NK-92 (cell line): ENCODE measurements around the gene TAF11L12.
"Not testable (repeated sequence)": the region's sequence is repeated elsewhere in the genome, so short reads cannot be mapped to it uniquely, and the experiment has no call there.

Experiments
- DNase-seq: peaks from one replicate; lab custom pipeline; 2025; ENCODE audit not compliant: unreplicated experiment; lab: John Stamatoyannopoulos, UW

The TAF11L12 gene

DNA sequence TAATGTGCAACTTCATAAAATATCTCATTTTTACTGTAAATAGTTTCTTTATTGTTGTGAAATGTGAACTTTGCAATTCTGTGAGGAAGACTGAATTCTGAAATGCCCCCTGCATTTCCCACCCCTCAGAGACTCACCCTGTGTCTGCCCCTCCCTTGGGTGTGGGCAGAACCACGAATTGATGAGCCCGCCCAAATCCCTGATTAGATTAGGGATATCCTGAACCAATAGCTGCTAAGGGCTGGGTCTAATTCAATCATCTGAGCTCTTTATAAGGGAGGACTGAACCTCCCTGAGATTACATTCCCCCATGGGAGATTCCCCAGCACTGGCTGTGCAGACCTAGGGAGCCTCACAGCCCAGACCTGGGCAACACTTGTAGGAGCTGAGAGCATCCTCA, at the start of gene TAF11L12:
Gene TAF11L12, plus strand, starts transcription at position 301 of the 400 bp plus-strand sequence.
- DNase-seq = not testable (repeated sequence)

GRCh38 chr5:17585658-17586057, 24.5 kb upstream of the TAF11L12 start, which contains the start of gene TAF11L7:
Gene TAF11L7 (minus strand): TSS chr5:17585758.
- DNase-seq = not testable (repeated sequence)

GRCh38 chr5:17590860-17591259, 19.3 kb upstream of the TAF11L12 start, which contains the start of gene TAF11L8:
Gene TAF11L8 (minus strand): TSS chr5:17590960.
- not testable (repeated sequence) for DNase-seq

GRCh38 chr5:17594255-17594654, 15.9 kb upstream of the TAF11L12 start, which contains the start of gene TAF11L9:
Gene TAF11L9 (minus strand): TSS chr5:17594394.
- DNase-seq = not testable (repeated sequence)

GRCh38 chr5:17597728-17598127, 12.5 kb upstream of the TAF11L12 start, which contains the start of gene TAF11L10:
Gene TAF11L10 (minus strand): TSS chr5:17597828.
- not testable (repeated sequence) for DNase-seq

DNA sequence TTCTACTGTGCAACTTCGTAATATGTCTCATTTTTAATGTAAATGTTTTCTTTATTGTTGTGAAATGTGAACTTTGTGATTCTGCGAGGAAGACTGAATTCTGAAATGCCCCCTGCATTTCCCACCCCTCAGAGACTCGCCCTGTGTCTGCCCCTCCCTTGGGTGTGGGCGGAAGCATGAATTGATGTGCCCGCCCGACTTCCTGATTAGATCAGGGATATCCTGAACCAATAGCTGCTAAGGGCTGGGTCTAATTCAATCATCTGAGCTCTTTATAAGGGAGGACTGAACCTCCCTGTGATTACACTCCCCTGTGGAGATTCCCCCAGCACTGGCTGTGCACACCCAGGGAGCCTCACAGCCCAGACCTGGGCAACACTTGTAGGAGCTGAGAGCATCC, 6.3 kb upstream of the TAF11L12 start, which contains the start of gene TAF11L11:
Gene TAF11L11, plus strand, starts transcription at position 304 of the 400 bp plus-strand sequence.
- not testable (repeated sequence) for DNase-seq

DNA sequence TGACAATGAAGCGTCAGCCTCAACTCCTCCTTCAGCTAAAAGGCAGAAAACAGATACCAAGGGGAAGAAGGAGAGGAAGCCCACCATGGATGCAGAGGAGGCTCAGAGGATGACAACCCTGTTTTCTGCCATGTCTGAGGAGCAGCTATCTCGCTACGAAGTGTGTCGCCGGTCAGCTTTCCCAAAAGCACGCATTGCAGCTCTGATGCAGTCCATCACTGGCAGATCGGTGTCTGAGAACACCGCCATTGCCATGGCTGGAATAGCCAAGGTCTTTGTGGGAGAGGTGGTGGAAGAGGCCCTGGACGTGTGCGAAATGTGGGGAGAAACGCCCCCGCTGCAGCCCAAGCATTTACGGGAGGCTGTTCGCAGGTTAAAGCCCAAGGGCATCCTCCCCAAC, 5.2 kb upstream of the TAF11L12 start:
- no peak for DNase-seq

- DNase-seq = not testable (repeated sequence)
These were observed 2.7 kb upstream of the TAF11L12 start for GRCh38 chr5:17607461-17607860.

DNA sequence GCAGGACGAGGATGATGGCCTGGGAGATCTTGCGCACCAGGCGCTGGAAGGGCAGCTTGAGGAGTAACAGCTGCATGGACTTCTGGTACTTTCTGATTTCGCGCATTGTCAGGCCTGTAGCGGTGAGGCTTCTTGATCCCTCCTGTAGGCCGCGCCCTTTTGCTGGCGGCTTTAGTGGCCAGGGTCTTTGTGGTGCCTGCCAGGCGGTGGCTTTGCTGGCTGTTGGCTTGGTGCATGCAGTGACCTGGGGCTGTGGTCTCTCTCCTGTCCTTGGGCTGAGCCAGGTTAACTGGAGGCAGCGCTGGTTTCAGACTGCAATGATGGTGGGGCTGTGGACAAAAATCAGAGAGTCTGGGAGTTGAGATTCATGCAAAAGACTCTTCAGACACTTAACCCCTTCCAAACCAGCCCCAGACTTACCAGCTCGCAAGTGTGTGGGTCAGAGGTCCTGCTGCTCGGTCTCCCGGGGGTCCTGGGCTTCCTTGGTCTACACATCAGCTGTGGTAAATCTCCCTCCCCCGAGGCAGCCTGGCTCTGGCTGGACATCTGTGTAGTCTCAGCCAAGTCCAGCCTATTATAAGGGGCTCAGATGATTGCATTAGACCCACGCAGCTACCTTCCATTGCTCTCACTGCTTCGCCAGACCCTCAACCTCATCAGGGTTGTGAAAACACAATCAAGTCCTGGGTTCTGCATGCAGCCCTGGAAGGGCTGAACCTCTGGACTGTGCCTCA, 4.8 kb downstream of the TAF11L12 start:
- no peak for DNase-seq

DNA sequence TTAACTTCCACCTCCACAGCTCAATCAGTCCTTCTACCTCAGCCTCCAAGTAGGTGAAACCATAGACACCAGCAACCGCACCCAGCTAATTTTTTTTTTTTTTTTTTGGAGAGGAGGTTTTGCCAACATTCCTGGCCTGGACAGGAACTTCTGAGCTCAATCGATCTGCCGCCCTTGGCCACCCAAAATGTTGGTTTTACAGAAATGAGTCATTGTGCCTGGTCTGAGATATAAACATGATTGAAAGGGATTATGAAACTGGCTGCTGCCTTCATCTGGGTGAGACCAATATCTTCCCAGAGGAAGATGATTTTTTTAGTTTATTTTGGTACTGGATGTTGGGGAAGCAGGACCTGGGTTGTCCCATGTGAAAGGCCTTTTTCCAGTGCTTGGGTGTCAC, 9.2 kb downstream of the TAF11L12 start:
- DNase-seq = no peak

- DNase-seq = no peak
These were observed 10.4 kb downstream of the TAF11L12 start for GRCh38 chr5:17620627-17621026.

DNA sequence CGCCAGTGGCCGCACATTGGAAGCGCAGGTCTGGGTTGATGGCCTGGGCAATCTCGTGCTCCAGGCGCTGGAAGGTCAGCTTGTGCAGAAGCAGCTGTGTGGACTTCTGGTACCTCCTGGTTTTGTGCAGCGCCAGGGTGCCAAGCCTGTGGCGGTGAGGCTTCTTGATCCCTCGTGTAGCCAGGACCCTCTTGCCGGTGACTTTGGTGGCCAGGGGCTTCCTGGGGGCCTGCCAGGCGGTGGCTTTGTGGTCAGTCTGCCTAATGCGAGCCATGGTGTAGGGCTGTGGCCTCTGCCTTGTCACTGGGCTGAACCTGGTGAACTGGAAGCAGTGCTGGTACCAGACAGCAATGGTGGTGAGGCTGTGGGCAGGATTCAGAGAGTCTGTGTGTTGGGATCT, 15.5 kb downstream of the TAF11L12 start:
- no peak for DNase-seq

DNA sequence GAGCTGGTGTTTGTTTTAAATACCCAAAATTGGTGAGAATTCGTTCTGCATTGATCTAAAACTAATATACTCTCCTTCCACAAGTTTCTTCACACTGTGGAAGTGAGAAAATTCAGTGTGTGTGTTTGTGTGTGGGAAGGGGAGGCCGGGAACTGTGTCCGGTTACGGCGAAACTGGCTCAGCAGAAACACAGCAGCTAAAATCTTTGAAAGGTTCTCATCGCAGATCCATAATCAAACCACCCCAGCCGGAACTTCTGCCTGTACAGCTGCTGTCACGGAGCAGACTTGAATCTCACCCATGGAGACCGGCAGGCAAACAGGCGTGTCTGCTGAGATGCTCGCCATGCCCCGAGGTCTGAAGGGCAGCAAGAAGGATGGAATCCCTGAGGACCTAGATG, 21.6 kb downstream of the TAF11L12 start, which contains the start of gene TAF11L13:
Gene TAF11L13, plus strand, starts transcription at position 301 of the 400 bp plus-strand sequence.
- not testable (repeated sequence) for DNase-seq

DNA sequence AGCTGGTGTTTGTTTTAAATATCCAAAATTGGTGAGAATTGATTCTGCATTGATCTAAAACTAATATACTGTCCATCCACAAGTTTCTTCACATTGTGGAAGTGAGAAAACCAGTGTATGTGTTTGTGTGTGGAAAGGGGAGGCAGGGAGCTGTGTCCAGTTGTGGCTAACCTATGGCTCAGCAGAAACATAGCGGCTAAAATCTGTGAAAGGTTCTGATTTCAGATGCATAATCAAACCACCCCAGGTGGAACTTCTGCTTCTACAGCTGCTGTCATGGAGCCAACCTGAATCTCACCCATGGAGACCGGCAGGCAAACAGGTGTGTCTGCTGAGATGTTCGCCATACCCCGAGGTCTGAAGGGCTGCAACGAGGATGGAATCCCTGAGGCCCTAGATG, 24.0 kb downstream of the TAF11L12 start, which contains the start of gene TAF11L14:
Gene TAF11L14, plus strand, starts transcription at position 301 of the 400 bp plus-strand sequence.
- no peak for DNase-seq

- DNase-seq = not testable (repeated sequence)
These were observed 39.0 kb downstream of the TAF11L12 start for GRCh38 chr5:17649232-17649631.

DNA sequence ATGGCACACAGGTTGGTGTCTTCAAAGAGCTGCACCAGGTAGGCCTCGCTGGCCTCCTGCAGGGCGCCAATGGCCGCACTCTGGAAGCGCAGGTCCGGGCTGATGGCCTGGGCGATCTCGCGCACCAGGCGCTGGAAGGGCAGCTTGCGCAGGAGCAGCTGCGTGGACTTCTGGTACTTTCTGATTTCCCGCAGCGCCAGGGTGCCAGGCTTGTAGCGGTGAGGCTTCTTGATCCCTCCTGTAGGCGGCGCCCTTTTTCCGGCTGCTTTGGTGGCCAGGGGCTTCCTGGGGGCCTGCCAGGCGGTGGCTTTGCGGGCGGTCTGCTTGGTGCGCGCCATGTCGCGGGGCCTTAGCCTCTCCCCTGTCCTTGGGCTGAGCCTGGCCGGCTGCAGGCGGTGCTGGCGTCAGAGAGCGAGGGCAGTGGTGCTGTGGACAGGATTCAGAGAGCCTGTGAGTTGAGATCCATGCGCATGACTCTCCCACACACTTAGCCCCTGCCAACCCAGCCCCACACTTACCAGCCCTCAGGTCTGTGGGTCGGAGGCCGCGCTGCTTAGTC, 45.1 kb downstream of the TAF11L12 start:
- not testable (repeated sequence) for DNase-seq

DNA sequence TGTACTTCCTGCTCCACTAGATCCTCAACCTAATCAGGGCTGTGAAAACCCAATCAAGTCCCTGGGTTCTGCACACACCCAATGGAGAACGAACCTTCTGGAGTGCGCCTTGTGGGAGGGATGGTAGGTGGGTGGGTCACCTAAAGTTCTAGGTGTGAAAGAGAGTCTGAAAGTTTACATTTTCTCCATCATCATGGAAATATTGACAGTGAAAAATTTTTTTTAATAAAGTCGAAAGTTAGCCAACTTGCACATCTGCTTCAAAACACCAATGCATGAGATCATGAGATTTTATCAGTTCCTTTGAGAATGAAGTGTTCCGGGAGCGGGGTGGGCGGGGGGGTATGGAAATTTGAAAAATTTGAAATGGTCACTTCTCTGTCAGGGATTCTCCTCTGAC, 45.7 kb downstream of the TAF11L12 start:
- no peak for DNase-seq
